H1 (cell line): ENCODE results near the gene PSMD12.

ENCODE experiments used
- EZH2 ChIP-seq: fragments of 200-600 bp; sonication (generic); IDR thresholded peaks from 2 replicates; pipeline ENCODE4 v1.7.1; 2012; ENCODE audit warnings: low read depth, mild to moderate bottlenecking, moderate library complexity, low read length, inconsistent platforms; ENCODE audit not compliant: severe bottlenecking
- POLR2A ChIP-seq, 2 experiments: IDR thresholded peaks; 1 replicate in 1 of 2; 2 replicates in 1 of 2; pipeline ENCODE4 v1.6.1; 2011; ENCODE audit warnings: low read depth in 2 of 2, low read length in 2 of 2, mild to moderate bottlenecking in 2 of 2; ENCODE audit errors: control extremely low read depth in 1 of 2
- POLR2AphosphoS5 ChIP-seq: IDR thresholded peaks from 2 replicates; pipeline ENCODE4 v1.6.1; 2011; ENCODE audit warnings: low read depth, low read length
- ZNF274 ChIP-seq: IDR thresholded peaks from 2 replicates; pipeline ENCODE4 v1.7.0; 2012; ENCODE audit warnings: low read length, borderline replicate concordance; ENCODE audit errors: extremely low read depth

- no peak for TF ChIP-seq EZH2
- TF ChIP-seq POLR2A (IDR thresholded peaks at IDR 0.05; ENCODE audit: control extremely low read depth in 1 of 2, low read depth in 2 of 2, low read length in 2 of 2), result no peak
- no peak for TF ChIP-seq ZNF274
- no peak for TF ChIP-seq POLR2AphosphoS5
Observed at GRCh38 chr17:67390646-67391361, 24.4 kb upstream of the PSMD12 start.
